PFSK-1 (cell line): ENCODE measurements around the gene LRBA.

ENCODE experiments used
- REST ChIP-seq, 2 experiments: IDR thresholded peaks; 2 replicates each; pipeline versions ENCODE4 v1.6.1 to v1.8.0; 2011 to 2012; ENCODE audit warnings: low read depth in 2 of 2, low read length in 2 of 2, control low read depth in 1 of 2, inconsistent platforms in 1 of 2, mild to moderate bottlenecking in 1 of 2, moderate library complexity in 1 of 2; ENCODE audit not compliant: insufficient read depth in 1 of 2
- SIN3A ChIP-seq: IDR thresholded peaks from 2 replicates; pipeline ENCODE4 v1.6.1; 2012; ENCODE audit warnings: mild to moderate bottlenecking, low read length, moderate library complexity, borderline replicate concordance; ENCODE audit not compliant: insufficient read depth

- no peak for TF ChIP-seq SIN3A
- TF ChIP-seq REST (IDR thresholded peaks at IDR 0.05; ENCODE audit: insufficient read depth in 1 of 2, low read depth in 2 of 2, low read length in 2 of 2) = no peak
Observed at GRCh38 chr4:150439451-150439933, 575.6 kb downstream of the LRBA start.
